ENCODE measurements around the gene ATOSB.
"Not testable (repeated sequence)": the region's sequence is repeated elsewhere in the genome, so short reads cannot be mapped to it uniquely, and the experiment has no call there.

Gene ATOSB

GRCh38 chr9:35115680-35116538 is at the start of gene ATOSB:
ATOSB (minus strand) TSS chr9:35115862; CDS start chr9:35108274, 7,588 bp downstream.
- peak; percentile 100 for DNase-seq (ENCODE audit: low spot score)

GRCh38 chr9:35164711-35165110 is 49.0 kb upstream of the ATOSB start:
- no peak for DNase-seq (ENCODE audit: low spot score)

- no peak for DNase-seq (ENCODE audit: low spot score)
These were observed 47.8 kb upstream of the ATOSB start for GRCh38 chr9:35163413-35163812.

GRCh38 chr9:35162605-35163315 is 47.1 kb upstream of the ATOSB start:
- no peak for DNase-seq (ENCODE audit: low spot score)

- DNase-seq (ENCODE audit: low spot score), result peak; percentile 97
These were observed 46.3 kb upstream of the ATOSB start, which contains the start of gene UNC13B for GRCh38 chr9:35161713-35162604. UNC13B (plus strand) TSS chr9:35162009; CDS start chr9:35162284, 275 bp downstream.

- no peak for DNase-seq (ENCODE audit: low spot score)
These were observed 43.0 kb upstream of the ATOSB start for GRCh38 chr9:35158501-35159280.

- not testable (repeated sequence) for DNase-seq (ENCODE audit: low spot score)
These were observed 42.2 kb upstream of the ATOSB start for GRCh38 chr9:35157836-35158235.

- DNase-seq (ENCODE audit: low spot score), result no peak
These were observed 41.1 kb upstream of the ATOSB start for GRCh38 chr9:35156781-35157180.

GRCh38 chr9:35152926-35153325 is 37.3 kb upstream of the ATOSB start:
- DNase-seq (ENCODE audit: low spot score), result no peak

- not testable (repeated sequence) for DNase-seq (ENCODE audit: low spot score)
These were observed 32.4 kb upstream of the ATOSB start for GRCh38 chr9:35147941-35148563.

- no peak for DNase-seq (ENCODE audit: low spot score)
These were observed 26.4 kb upstream of the ATOSB start for GRCh38 chr9:35142037-35142436.

- no peak for DNase-seq (ENCODE audit: low spot score)
These were observed 24.4 kb upstream of the ATOSB start for GRCh38 chr9:35140093-35140492.

GRCh38 chr9:35136866-35137265 is 21.2 kb upstream of the ATOSB start:
- no peak for DNase-seq (ENCODE audit: low spot score)

- no peak for DNase-seq (ENCODE audit: low spot score)
These were observed 20.3 kb upstream of the ATOSB start for GRCh38 chr9:35135988-35136387.

GRCh38 chr9:35134920-35135319 is 19.3 kb upstream of the ATOSB start:
- no peak for DNase-seq (ENCODE audit: low spot score)

GRCh38 chr9:35116898-35117551 is 1.4 kb upstream of the ATOSB start:
- peak; percentile 86 for DNase-seq (ENCODE audit: low spot score)

- no peak for DNase-seq (ENCODE audit: low spot score)
These were observed 856 bp upstream of the ATOSB start for GRCh38 chr9:35116539-35116897.

- DNase-seq (ENCODE audit: low spot score), result peak; percentile 66
These were observed 628 bp downstream of the ATOSB start for GRCh38 chr9:35114840-35115628.

GRCh38 chr9:35114113-35114839 is 1.4 kb downstream of the ATOSB start:
- peak; percentile 98 for DNase-seq (ENCODE audit: low spot score)
